HepG2 (cell line): ENCODE data around the gene MED13L.

Source experiments
- ATF6 ChIP-seq: sonication (generic); formaldehyde crosslinking; conservative IDR thresholded peaks from 2 replicates; pipeline ENCODE4 v1.4.0; 2020; ENCODE audit warnings: missing genetic modification reagents
- ELF3 ChIP-seq: IDR thresholded peaks from 2 replicates; pipeline ENCODE4 v1.6.1; 2016; ENCODE audit warnings: missing genetic modification reagents, missing compliant biosample characterization
- KDM5A ChIP-seq: fragments of 200-600 bp; sonication (generic); IDR thresholded peaks from 2 replicates; pipeline ENCODE4 v1.7.0; 2018; ENCODE audit warnings: antibody characterized with exemption, mild to moderate bottlenecking, low read length, borderline replicate concordance
- MXI1 ChIP-seq: IDR thresholded peaks from 3 replicates; pipeline ENCODE4 v1.6.1; 2012; ENCODE audit warnings: low read depth, low read length, inconsistent platforms, borderline replicate concordance
- MYC ChIP-seq: sonication (generic); formaldehyde crosslinking; IDR thresholded peaks from 2 replicates; pipeline ENCODE4 v1.9.0; 2021; ENCODE audit warnings: missing genetic modification reagents, borderline replicate concordance
- POLR2A ChIP-seq, 2 experiments: IDR thresholded peaks; 2 replicates each; pipeline ENCODE4 v1.6.1; 2011; ENCODE audit warnings: low read depth in 2 of 2, low read length in 2 of 2, mild to moderate bottlenecking in 1 of 2, moderate library complexity in 1 of 2; ENCODE audit not compliant: insufficient read depth in 1 of 2
- POLR2AphosphoS5 ChIP-seq: IDR thresholded peaks from 2 replicates; pipeline ENCODE4 v1.6.1; 2012; ENCODE audit warnings: low read depth, low read length
- REPIN1 ChIP-seq: sonication (generic); formaldehyde crosslinking; IDR thresholded peaks from 2 replicates; pipeline ENCODE4 v1.8.0; 2022; ENCODE audit warnings: missing genetic modification reagents, low read depth, mild to moderate bottlenecking, borderline replicate concordance
- ZNF33A ChIP-seq: sonication (generic); formaldehyde crosslinking; IDR thresholded peaks from 2 replicates; pipeline ENCODE4 v1.5.1; 2020; ENCODE audit warnings: missing genetic modification reagents, mild to moderate bottlenecking, moderate library complexity, borderline replicate concordance
- ZNF589 ChIP-seq: sonication (generic); formaldehyde crosslinking; conservative IDR thresholded peaks from 2 replicates; pipeline ENCODE4 v1.8.0; 2022; ENCODE audit warnings: mild to moderate bottlenecking, moderate library complexity, missing genetic modification reagents
- ZNF644 ChIP-seq: IDR thresholded peaks from 2 replicates; pipeline ENCODE4 v1.6.1; 2016; ENCODE audit warnings: low read depth
- ZNF703 ChIP-seq: sonication (generic); formaldehyde crosslinking; IDR thresholded peaks from 2 replicates; pipeline ENCODE4 v1.5.1; 2020; ENCODE audit warnings: missing genetic modification reagents, mild to moderate bottlenecking, moderate library complexity, borderline replicate concordance
- TF ChIP-seq, protein P1 (sequence below): sonication (generic); formaldehyde crosslinking; IDR thresholded peaks from 2 replicates; pipeline ENCODE4 v1.9.0; 2021; ENCODE audit warnings: missing genetic modification reagents, borderline replicate concordance
- TF ChIP-seq, protein P2 (sequence below): IDR thresholded peaks from 2 replicates; pipeline ENCODE4 v1.6.1; 2012; ENCODE audit warnings: inconsistent platforms

GRCh38 chr12:115911360-115911759 lies 366.1 kb downstream of the MED13L start:
- no peak for TF ChIP-seq ZNF644
- TF ChIP-seq MXI1, result no peak
- no peak for TF ChIP-seq KDM5A
- no peak for TF ChIP-seq POLR2A (IDR thresholded peaks at IDR 0.05; ENCODE audit: insufficient read depth in 1 of 2, low read depth in 2 of 2, low read length in 2 of 2)
- TF ChIP-seq, protein P1, sequence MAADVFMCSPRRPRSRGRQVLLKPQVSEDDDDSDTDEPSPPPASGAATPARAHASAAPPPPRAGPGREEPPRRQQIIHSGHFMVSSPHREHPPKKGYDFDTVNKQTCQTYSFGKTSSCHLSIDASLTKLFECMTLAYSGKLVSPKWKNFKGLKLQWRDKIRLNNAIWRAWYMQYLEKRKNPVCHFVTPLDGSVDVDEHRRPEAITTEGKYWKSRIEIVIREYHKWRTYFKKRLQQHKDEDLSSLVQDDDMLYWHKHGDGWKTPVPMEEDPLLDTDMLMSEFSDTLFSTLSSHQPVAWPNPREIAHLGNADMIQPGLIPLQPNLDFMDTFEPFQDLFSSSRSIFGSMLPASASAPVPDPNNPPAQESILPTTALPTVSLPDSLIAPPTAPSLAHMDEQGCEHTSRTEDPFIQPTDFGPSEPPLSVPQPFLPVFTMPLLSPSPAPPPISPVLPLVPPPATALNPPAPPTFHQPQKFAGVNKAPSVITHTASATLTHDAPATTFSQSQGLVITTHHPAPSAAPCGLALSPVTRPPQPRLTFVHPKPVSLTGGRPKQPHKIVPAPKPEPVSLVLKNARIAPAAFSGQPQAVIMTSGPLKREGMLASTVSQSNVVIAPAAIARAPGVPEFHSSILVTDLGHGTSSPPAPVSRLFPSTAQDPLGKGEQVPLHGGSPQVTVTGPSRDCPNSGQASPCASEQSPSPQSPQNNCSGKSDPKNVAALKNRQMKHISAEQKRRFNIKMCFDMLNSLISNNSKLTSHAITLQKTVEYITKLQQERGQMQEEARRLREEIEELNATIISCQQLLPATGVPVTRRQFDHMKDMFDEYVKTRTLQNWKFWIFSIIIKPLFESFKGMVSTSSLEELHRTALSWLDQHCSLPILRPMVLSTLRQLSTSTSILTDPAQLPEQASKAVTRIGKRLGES (CRISPR knock-in tag), result no peak
- no peak for TF ChIP-seq REPIN1 (CRISPR knock-in tag)
- TF ChIP-seq, protein P2, sequence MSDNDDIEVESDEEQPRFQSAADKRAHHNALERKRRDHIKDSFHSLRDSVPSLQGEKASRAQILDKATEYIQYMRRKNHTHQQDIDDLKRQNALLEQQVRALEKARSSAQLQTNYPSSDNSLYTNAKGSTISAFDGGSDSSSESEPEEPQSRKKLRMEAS, result no peak
- no peak for TF ChIP-seq ELF3 (CRISPR knock-in tag)
- TF ChIP-seq POLR2AphosphoS5, result no peak
- TF ChIP-seq ATF6 (CRISPR knock-in tag), result no peak
- no peak for TF ChIP-seq ZNF703 (CRISPR knock-in tag)
- no peak for TF ChIP-seq ZNF589 (CRISPR knock-in tag)
- no peak for TF ChIP-seq MYC (CRISPR knock-in tag)
- no peak for TF ChIP-seq ZNF33A (CRISPR knock-in tag)
